ENCODE data around the gene SLC37A1.

SLC37A1 gene

GRCh38 chr21:42617486-42617885, 103.8 kb downstream of the SLC37A1 start:
- TF ChIP-seq FOXP2 (optimal IDR thresholded peaks at IDR 0.05; ENCODE audit: borderline replicate concordance, extremely low read depth, extremely low read length, insufficient read depth) (no peak), REST (IDR thresholded peaks at IDR 0.05; ENCODE audit: insufficient read depth in 1 of 2, low read depth in 2 of 2, low read length in 2 of 2) (no peak), POLR2AphosphoS5 (IDR thresholded peaks at IDR 0.05; ENCODE audit: low read depth, low read length) (no peak), SIN3A (IDR thresholded peaks at IDR 0.05; ENCODE audit: borderline replicate concordance, insufficient read depth, low read length) (no peak), TAF1 (IDR thresholded peaks at IDR 0.05; ENCODE audit: borderline replicate concordance, insufficient read depth, low read length) (no peak)

DNA sequence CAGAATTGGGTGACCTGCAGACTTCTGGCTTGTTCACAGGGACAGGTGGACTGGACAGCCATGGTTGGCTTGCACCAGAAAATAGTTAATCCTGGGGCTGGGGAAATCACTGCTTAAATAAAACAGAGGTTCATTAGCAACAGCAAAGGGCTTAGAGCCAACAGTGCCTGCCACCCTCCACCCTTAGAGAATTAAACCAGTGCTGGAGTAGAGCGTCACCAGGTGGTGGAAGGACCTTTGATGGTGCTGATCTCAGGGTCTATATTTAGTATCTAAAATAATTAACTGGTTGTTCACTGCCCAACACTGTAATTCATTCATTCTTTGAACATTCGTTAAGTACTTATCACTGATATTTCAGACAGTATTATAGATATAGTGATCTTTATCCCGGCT, 105.1 kb downstream of the SLC37A1 start:
- no peak for TF ChIP-seq FOXP2 (optimal IDR thresholded peaks at IDR 0.05; ENCODE audit: borderline replicate concordance, extremely low read depth, extremely low read length, insufficient read depth)
- TF ChIP-seq SIN3A (IDR thresholded peaks at IDR 0.05; ENCODE audit: borderline replicate concordance, insufficient read depth, low read length) = no peak
- TF ChIP-seq POLR2AphosphoS5 (IDR thresholded peaks at IDR 0.05; ENCODE audit: low read depth, low read length) = no peak
- no peak for TF ChIP-seq TAF1 (IDR thresholded peaks at IDR 0.05; ENCODE audit: borderline replicate concordance, insufficient read depth, low read length)
- TF ChIP-seq REST (IDR thresholded peaks at IDR 0.05; ENCODE audit: insufficient read depth in 1 of 2, low read depth in 2 of 2, low read length in 2 of 2) = no peak

GRCh38 chr21:42619166-42619565, 105.5 kb downstream of the SLC37A1 start:
- TF ChIP-seq REST (IDR thresholded peaks at IDR 0.05; ENCODE audit: insufficient read depth in 1 of 2, low read depth in 2 of 2, low read length in 2 of 2) (no peak), TAF1 (IDR thresholded peaks at IDR 0.05; ENCODE audit: borderline replicate concordance, insufficient read depth, low read length) (no peak)

- no peak for TF ChIP-seq POLR2AphosphoS5 (IDR thresholded peaks at IDR 0.05; ENCODE audit: low read depth, low read length)
- no peak for TF ChIP-seq REST (IDR thresholded peaks at IDR 0.05; ENCODE audit: insufficient read depth in 1 of 2, low read depth in 2 of 2, low read length in 2 of 2)
- TF ChIP-seq FOXP2 (optimal IDR thresholded peaks at IDR 0.05; ENCODE audit: borderline replicate concordance, extremely low read depth, extremely low read length, insufficient read depth) = no peak
- no peak for TF ChIP-seq SIN3A (IDR thresholded peaks at IDR 0.05; ENCODE audit: borderline replicate concordance, insufficient read depth, low read length)
- TF ChIP-seq TAF1 (IDR thresholded peaks at IDR 0.05; ENCODE audit: borderline replicate concordance, insufficient read depth, low read length) = no peak
These were observed 106.2 kb downstream of the SLC37A1 start for GRCh38 chr21:42619841-42620240.

DNA sequence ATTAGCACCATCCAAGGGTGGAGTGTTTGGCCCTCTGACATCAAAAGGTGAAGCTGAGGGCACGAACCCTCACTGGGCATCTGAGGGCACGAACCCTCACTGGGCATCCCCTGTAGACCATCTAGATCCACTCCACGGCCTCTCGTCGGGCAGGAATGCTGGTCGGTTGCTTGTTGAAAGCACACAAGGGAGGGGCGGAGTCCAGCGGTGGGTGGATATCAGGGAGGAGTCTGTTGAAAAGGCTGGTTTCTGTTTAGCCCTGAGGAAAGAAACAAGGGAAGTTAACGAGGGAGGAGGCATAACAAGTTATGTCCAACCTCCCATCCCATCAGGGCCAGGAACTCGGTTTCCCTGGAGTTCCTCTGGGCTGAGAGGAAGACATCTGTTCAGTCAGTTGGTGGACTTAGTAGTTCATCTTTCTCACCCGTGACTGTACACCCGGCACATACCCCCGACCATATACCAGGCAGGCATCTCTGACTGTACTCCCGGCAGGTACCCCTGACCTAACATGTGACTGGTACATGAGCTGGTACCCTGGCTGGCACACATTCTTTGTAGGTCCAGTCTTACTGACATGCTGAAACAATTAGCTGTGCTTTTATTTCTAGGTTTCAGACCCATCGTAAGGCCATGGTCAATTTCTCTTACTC, 107.6 kb downstream of the SLC37A1 start:
- TF ChIP-seq POLR2AphosphoS5 (IDR thresholded peaks at IDR 0.05; ENCODE audit: low read depth, low read length) (no peak), TAF1 (IDR thresholded peaks at IDR 0.05; ENCODE audit: borderline replicate concordance, insufficient read depth, low read length) (no peak), SIN3A (IDR thresholded peaks at IDR 0.05; ENCODE audit: borderline replicate concordance, insufficient read depth, low read length) (no peak), FOXP2 (optimal IDR thresholded peaks at IDR 0.05; ENCODE audit: borderline replicate concordance, extremely low read depth, extremely low read length, insufficient read depth) (no peak), REST (IDR thresholded peaks at IDR 0.05; ENCODE audit: insufficient read depth in 1 of 2, low read depth in 2 of 2, low read length in 2 of 2) (no peak)
